GM18498 (cell line): ENCODE results near the gene YES1.
"Not testable (repeated sequence)": the region's sequence is repeated elsewhere in the genome, so short reads cannot be mapped to it uniquely, and the experiment has no call there.

ENCODE experiments used
- ATAC-seq: cut with Tn5 transposase; IDR thresholded peaks from one replicate; pipeline ENCODE4 v1.9.1; 2021; ENCODE audit warnings: mild to moderate bottlenecking, moderate library complexity; ENCODE audit not compliant: unreplicated experiment

Gene YES1

DNA sequence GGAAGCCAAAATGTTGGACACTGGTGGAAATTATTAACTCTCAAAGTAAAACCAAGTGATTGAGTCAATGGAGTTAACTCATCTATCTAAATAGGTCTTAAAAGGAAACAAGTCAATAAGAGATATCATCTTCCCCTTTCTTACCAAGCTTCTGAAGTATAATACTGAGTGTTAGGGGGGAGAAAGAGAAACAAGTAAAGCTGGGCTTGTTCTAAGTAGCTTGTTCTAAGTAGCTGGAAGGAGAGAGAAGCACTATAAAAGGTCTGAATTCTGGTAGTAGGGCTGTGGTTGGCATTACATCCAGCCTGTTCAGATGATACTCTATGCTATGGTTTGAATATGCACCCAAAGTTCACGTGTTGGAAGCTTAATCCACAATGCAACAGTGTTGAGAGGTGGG, 26.8 kb downstream of the YES1 start:
- ATAC-seq: no peak

- no peak for ATAC-seq
Observed at GRCh38 chr18:784470-785172, 27.4 kb downstream of the YES1 start.

GRCh38 chr18:778194-778927, 33.7 kb downstream of the YES1 start:
- ATAC-seq: no peak

DNA sequence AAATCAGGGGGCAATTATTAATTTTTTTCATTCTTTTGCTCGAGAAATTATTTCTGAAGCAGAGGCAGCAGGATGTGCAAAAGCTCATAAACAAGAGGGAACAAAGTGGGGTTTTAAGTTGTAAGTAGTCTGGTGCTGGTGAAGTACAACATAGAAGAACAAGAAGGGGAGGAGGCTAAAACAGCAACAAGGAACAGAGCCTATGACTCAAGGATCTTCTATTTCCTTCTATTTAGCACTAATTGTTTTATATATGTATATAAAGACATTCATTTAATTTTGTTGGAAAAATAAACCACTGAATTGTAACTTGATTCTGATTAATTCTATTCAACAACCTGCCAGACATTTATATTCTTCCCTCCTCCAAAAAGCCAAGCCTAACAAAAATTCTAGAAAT, 35.0 kb downstream of the YES1 start:
- ATAC-seq: no peak

DNA sequence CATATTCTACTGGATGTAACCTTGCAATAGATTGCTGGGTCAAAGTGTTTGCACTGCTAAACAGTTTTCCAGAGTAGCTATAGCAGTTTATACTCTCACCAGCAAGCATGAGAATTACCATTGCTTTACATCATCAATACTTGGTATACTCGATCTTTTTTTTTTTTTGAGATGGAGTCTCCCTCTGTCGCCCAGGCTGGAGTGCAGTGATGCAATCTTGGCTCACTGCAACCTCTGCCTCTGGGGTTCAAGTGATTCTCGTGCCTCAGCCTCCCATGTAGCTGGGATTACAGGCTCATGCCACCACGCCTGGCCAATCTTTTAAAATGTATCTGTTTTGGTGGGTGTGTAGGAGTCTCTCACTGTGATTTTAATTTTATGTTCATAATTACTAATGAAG, 36.0 kb downstream of the YES1 start:
- not testable (repeated sequence) for ATAC-seq

GRCh38 chr18:774811-775210, 37.2 kb downstream of the YES1 start:
- no peak for ATAC-seq

GRCh38 chr18:773980-774624, 37.9 kb downstream of the YES1 start:
- ATAC-seq: no peak

DNA sequence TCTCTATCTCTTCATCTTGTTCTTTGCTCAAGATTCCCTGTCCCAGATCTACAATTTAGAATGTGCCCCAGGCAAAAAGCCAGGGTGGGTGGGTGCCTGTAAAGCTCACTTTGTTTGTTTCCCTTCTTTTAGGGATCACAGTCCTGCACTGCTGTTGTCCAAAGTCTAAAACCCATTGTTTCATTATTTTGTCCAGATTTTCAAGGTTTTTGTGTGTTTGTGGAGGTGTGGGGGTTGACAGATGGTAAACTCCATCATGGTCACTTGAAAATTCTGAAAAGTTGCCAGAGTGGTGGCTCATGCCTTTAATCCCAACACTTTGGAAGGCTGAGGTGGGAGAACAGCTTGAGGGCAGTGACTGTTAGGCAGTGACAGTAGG, 41.5 kb downstream of the YES1 start:
- ATAC-seq: no peak

GRCh38 chr18:767961-768360, 44.1 kb downstream of the YES1 start:
- no peak for ATAC-seq

GRCh38 chr18:767084-767882, 44.8 kb downstream of the YES1 start:
- no peak for ATAC-seq

- no peak for ATAC-seq
Observed at GRCh38 chr18:766550-766860, 45.5 kb downstream of the YES1 start.

DNA sequence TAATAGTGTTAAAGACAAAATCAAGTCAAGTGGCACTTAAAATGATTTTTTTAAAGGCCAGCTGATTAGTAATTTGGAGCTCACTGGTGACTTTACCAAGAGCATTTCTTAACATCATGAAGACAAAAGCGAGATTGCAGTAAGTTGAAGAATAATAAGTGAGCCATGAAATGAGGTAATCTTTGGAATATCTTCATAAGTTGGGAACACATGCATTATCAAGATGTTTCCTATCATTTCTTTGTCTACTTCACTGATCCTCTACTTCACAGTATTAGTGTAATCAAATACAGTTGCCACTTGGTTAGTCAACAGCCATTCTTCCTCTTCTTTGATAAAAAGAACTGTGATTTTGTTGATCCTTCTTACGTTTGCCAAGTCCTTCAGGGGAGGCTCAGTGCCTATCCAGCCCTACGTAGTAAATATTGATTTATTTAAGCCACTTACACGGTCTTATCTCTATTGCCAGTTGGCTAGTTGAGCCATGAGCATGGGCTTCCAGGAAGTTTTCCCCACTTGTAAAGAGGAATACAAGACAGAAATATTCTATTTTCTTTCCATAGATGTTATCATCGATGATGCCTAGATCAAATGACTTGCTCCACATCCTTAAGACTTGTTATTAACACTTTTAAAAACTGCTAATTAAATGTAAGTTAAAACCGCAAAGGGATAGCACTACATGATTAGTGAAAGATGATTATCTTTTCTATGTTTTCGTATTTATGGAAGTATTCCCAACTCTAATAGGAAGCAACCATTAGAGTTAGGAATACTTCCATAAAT, 46.1 kb downstream of the YES1 start:
- ATAC-seq: no peak

GRCh38 chr18:759864-760263, 52.2 kb downstream of the YES1 start:
- not testable (repeated sequence) for ATAC-seq

DNA sequence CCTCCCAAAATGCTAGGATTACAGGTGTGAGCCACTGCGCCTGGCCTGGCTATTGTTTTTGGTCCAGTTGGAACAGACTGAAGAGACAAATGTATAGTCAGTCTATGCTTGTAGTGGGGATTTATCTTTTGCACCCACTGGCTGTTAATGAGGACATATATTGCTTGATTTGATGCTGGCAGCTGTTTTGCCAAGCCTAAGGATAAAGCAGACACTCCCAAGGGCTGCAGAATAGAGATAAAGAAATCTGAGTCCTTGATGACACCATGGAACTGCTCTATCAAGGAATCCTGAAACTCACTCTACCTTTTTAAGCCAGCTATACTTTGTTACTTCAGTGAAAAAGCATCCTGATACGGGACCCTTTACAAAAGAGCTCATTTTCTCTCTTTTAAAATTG, 56.5 kb downstream of the YES1 start:
- no peak for ATAC-seq

GRCh38 chr18:754656-755055, 57.4 kb downstream of the YES1 start:
- no peak for ATAC-seq

DNA sequence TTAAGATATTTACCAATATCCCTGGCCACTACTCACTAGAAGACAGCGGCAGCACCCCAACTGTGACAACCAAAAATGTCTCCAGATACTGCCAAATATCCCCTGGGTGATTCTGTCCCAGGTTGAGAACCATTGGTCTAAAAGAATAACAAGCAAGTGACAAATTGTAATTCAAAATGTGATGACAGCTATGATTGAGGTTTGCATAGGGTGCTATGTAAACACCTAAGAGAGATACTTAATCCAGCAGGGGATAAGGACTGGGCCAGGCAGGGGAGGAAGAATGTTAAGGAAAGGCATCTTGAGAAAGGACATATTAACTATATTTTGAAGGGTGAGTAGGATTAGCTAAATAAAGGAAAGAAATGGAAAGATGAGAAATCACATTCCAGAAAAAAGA, 61.6 kb downstream of the YES1 start:
- no peak for ATAC-seq

DNA sequence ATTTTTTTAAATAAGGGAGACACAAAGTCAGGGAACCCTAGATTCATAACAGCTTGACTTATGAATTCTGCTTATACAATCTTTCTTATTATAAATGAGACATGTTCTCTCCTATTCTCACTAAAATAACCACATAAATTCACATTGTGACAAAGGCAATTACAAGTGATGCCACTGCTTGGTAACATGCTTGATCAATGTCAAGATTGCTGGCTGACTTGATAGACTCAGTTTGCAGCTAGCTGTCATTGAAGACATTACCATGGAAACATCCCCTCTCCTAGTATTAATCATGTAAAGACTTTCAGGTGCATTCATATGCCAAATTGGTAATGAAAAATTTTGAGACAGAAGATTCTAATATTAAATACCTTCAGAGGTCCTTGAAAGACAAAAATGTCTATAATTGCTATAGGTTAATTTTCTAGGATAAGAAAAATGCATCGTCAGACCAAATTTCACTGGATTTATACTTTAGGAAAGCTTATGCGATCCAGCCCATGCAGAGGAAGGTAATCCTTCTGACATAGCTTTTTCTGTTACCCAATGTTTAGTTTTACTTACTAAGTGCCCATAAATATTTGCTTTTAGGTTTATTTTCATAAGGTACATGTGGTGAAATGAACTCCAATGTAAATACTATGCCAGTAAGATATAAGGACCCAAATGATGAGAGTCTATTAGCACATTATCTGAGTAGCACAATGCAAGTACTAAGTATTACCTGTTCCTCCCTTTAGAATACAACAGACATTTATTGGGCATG, 67.0 kb downstream of the YES1 start:
- no peak for ATAC-seq

DNA sequence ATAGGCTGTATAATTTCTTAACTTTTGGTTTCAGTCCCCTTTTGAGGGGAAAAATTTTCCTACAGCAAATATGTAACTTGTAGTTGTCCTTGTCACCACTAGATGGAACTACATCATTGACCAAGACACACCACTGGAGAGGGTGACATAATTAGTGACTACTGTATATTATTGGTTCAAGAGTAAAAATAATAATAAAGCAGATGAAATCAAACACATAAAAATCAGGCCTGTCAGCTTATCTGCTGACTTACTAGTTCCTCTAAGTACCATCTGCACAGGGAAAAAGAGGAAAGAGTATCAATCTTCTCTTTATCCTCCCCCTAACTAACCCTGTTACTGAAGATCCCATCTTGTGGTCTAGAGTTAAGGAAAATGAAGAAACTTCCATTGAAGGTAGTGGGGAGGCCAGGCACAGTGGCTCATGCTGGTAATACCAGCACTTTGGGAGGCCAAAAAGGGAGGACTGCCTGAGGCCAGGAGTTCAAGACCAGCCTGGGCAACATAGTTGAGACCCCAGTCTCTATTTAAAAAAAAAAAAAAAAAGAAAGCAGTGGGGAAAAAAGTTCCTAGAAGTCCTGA, 70.0 kb downstream of the YES1 start:
- peak; percentile 84 for ATAC-seq

- no peak for ATAC-seq
Observed at GRCh38 chr18:732371-732770, 79.7 kb downstream of the YES1 start.

GRCh38 chr18:731185-731584, 80.9 kb downstream of the YES1 start:
- no peak for ATAC-seq
